IMR-90 (cell line): ENCODE data around the gene LTO1. TPM values are rescaled to one million over a fixed set of nuclear protein-coding genes. Genes with fewer than 3 reads are reported as not detected.

ENCODE experiments used
- ATAC-seq: fragments of 200-7000 bp; cut with Tn5 transposase; 2 replicates; pipeline ENCODE4 v1.9.1; 2020; ENCODE audit warnings: low read depth, mild to moderate bottlenecking, moderate library complexity
- BruUV-seq: library from RNA; stranded (reverse); fragments of 400-500 nt; replicated peaks from 2 replicates; lab custom pipeline; 2021; lab: Mats Ljungman, UMichigan
- CTCF ChIA-PET: fragments of 300-600 bp; formaldehyde crosslinking; extraction: SDS; loops from one replicate; lab custom pipeline; 2021; ENCODE audit warnings: antibody characterized with exemption; lab: Yijun Ruan, JAX
- POLR2A ChIA-PET: fragments of 300-600 bp; sonication (Branson Sonifier 250); formaldehyde crosslinking; loops from one replicate; lab custom pipeline; 2022; ENCODE audit warnings: antibody characterized with exemption; ENCODE audit not compliant: unreplicated experiment; lab: Charles Lee
- DNase-seq: peaks from one replicate; pipeline ENCODE4 v3.0.0; 2013
- H2AFZ ChIP-seq: replicated peaks from 2 replicates; pipeline ENCODE3; 2013; ENCODE audit warnings: low read length, mild to moderate bottlenecking; ENCODE audit not compliant: poor library complexity
- H2AK5ac ChIP-seq: 2 replicates; pipeline ENCODE4 v1.6.1; 2013; ENCODE audit warnings: low read depth, low read length, inconsistent platforms
- H2AK9ac ChIP-seq: replicated peaks from 2 replicates; pipeline ENCODE3; 2013; ENCODE audit warnings: mild to moderate bottlenecking, low read depth, low read length, moderate library complexity; ENCODE audit not compliant: poor library complexity
- H2BK120ac ChIP-seq: 2 replicates; pipeline ENCODE4 v1.6.1; 2013; ENCODE audit warnings: low read depth, low read length, inconsistent platforms
- H2BK15ac ChIP-seq: 3 replicates; pipeline ENCODE4 v1.6.1; 2013; ENCODE audit warnings: low read depth, low read length, inconsistent platforms
- H2BK20ac ChIP-seq: 2 replicates; pipeline ENCODE4 v1.6.1; 2013; ENCODE audit warnings: low read depth, mild to moderate bottlenecking, inconsistent platforms, low read length, moderate library complexity
- H2BK5ac ChIP-seq: 2 replicates; pipeline ENCODE4 v1.6.1; 2013; ENCODE audit warnings: mild to moderate bottlenecking, low read depth, low read length, inconsistent platforms; ENCODE audit not compliant: poor library complexity, severe bottlenecking
- H3K14ac ChIP-seq: replicated peaks from 2 replicates; pipeline ENCODE4 v1.6.1; 2013; ENCODE audit warnings: low read depth, low read length, inconsistent platforms
- H3K18ac ChIP-seq: 2 replicates; pipeline ENCODE4 v1.6.1; 2013; ENCODE audit warnings: low read depth, low read length, control low read depth
- H3K23ac ChIP-seq: 2 replicates; pipeline ENCODE4 v1.6.1; 2013; ENCODE audit warnings: low read depth, low read length, inconsistent platforms
- H3K27ac ChIP-seq: 2 replicates; pipeline ENCODE4 v1.5.1; 2013; ENCODE audit warnings: mild to moderate bottlenecking, control low read depth, low read length; ENCODE audit not compliant: insufficient read depth
- H3K27me3 ChIP-seq: 2 replicates; pipeline ENCODE4 v1.6.1; 2013; ENCODE audit warnings: low read length; ENCODE audit not compliant: control insufficient read depth, insufficient read depth
- H3K36me3 ChIP-seq: 2 replicates; pipeline ENCODE4 v1.6.1; 2013; ENCODE audit warnings: low read length, mixed read lengths; ENCODE audit not compliant: control insufficient read depth, insufficient read depth
- H3K4ac ChIP-seq: 2 replicates; pipeline ENCODE4 v1.6.1; 2013; ENCODE audit warnings: low read depth, low read length, inconsistent platforms
- H3K4me1 ChIP-seq: 2 replicates; pipeline ENCODE4 v1.6.1; 2013; ENCODE audit warnings: low read length, mixed read lengths; ENCODE audit not compliant: control insufficient read depth, insufficient read depth
- H3K4me2 ChIP-seq: 2 replicates; pipeline ENCODE4 v1.6.1; 2013; ENCODE audit warnings: low read depth, mild to moderate bottlenecking, control low read depth, low read length, moderate library complexity
- H3K4me3 ChIP-seq: 2 replicates; pipeline ENCODE4 v1.5.1; 2013; ENCODE audit warnings: low read depth, mild to moderate bottlenecking, control low read depth, low read length, moderate library complexity; ENCODE audit not compliant: insufficient read depth
- H3K56ac ChIP-seq: 2 replicates; pipeline ENCODE4 v1.6.1; 2013; ENCODE audit warnings: low read length, inconsistent platforms; ENCODE audit not compliant: insufficient read depth; ENCODE audit errors: extremely low read depth
- H3K79me1 ChIP-seq, 2 experiments: 2 replicates each; pipeline ENCODE4 v1.6.1; 2013; ENCODE audit warnings: low read length in 2 of 2, inconsistent platforms in 1 of 2, low read depth in 1 of 2
- H3K9ac ChIP-seq: 2 replicates; pipeline ENCODE4 v1.6.1; 2013; ENCODE audit warnings: low read depth, low read length, control low read depth
- H3K9me1 ChIP-seq: 2 replicates; pipeline ENCODE4 v1.6.1; 2013; ENCODE audit warnings: low read length, inconsistent platforms; ENCODE audit not compliant: insufficient read depth
- H3K9me3 ChIP-seq: 2 replicates; pipeline ENCODE4 v1.6.1; 2013; ENCODE audit warnings: low read length; ENCODE audit not compliant: control insufficient read depth, insufficient read depth
- H4K20me1 ChIP-seq: 2 replicates; pipeline ENCODE4 v1.6.1; 2013; ENCODE audit warnings: low read length, inconsistent platforms; ENCODE audit not compliant: insufficient read depth
- H4K5ac ChIP-seq: 2 replicates; pipeline ENCODE4 v1.6.1; 2013; ENCODE audit warnings: mild to moderate bottlenecking, low read depth, low read length, control low read depth
- H4K8ac ChIP-seq, 2 experiments: 2 replicates each; pipeline ENCODE4 v1.6.1; 2013; ENCODE audit warnings: low read depth in 2 of 2, low read length in 2 of 2, control low read depth in 1 of 2, inconsistent platforms in 1 of 2
- H4K91ac ChIP-seq: 2 replicates; pipeline ENCODE4 v1.6.1; 2013; ENCODE audit warnings: low read depth, low read length, inconsistent platforms; ENCODE audit not compliant: insufficient read depth
- RFX5 ChIP-seq: IDR thresholded peaks from 2 replicates; pipeline ENCODE4 v1.8.0; 2012; ENCODE audit warnings: low read depth, mild to moderate bottlenecking, low read length, moderate library complexity
- WGBS, 2 experiments: methylation state at CpG; one replicate each; pipeline versions ENCODE4 v1.1.5 to v1.1.7; 2013; ENCODE audit warnings: missing lambda C conversion rate in 2 of 2; ENCODE audit not compliant: insufficient read length in 1 of 2; ENCODE audit errors: extremely low coverage in 2 of 2; 5-methylcytosine and 5-hydroxymethylcytosine counted together
- dilution Hi-C: fragments of 300-500 bp; cut with HindIII; formaldehyde crosslinking; loops from one replicate; pipeline ENCODE4 v1.14.3; 2018; ENCODE audit warnings: low sequenced_read_pairs; ENCODE audit not compliant: unreplicated experiment
- in situ Hi-C: fragments of 300-500 bp; cut with MboI; formaldehyde crosslinking; loops from 3 replicates; pipeline ENCODE4 v1.14.3; 2019; ENCODE audit warnings: low sequenced_read_pairs, inconsistent platforms, mixed read lengths
- intact Hi-C: fragments of 100-400 bp; cut with micrococcal nuclease; formaldehyde crosslinking; loops from 2 replicates; pipeline ENCODE4 v1.10.0; 2022
- polyA plus RNA-seq, 3 experiments: library from polyadenylated mRNA; depleted of rRNA; stranded (reverse); fragments of >200 nt; gene quantifications; 2 replicates each; pipeline ENCODE4 v1.2.3, GENCODE V29; 2012; ENCODE audit warnings: low replicate concordance in 1 of 3
- total RNA-seq: library from RNA; depleted of rRNA; stranded (reverse); fragments of >200 nt; gene quantifications from 2 replicates; pipeline ENCODE4 v1.2.3, GENCODE V29; 2012
- TF ChIP-seq, protein P1 (sequence below): fragments of 150-350 bp; IDR thresholded peaks from 2 replicates; pipeline ENCODE4 v1.6.1; 2016; ENCODE audit warnings: low read depth, mild to moderate bottlenecking, low read length, moderate library complexity, borderline replicate concordance

The LTO1 gene
- total and polyA plus RNA-seq, 2 of the 4 experiments (the other 2 are of a cell fraction), result 8.2 to 23.5 TPM

DNA sequence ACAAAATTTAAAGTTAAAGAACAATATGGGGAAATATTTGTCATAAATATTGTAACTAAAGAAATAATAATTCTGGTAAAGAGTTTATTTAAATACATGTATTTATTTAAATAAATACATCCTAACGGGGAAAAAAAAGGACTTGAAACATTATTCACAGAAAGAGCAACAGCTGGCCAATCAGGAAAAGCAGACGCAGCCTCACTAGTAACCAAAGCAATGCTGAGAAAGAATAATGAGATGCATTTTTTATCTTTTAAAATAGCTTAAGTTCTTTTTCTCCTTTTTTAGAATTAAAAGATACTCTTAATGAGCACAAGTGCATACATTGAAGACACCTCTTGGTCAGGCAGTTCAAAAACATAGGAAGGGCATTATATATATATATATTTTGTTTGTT is 2.6 kb upstream of the LTO1 start:
- no peaks in the 10 kb centered on the region; the same call in 1 of the 2 replicates for H3K36me3 ChIP-seq
- peak; percentile 25 for DNase-seq
- no peak overlapping the region for H2AFZ ChIP-seq
- no peak overlapping the region for H3K4me3 ChIP-seq
- peaks cover 5% of the 10 kb centered on the region for H3K4me1 ChIP-seq
- H4K20me1 ChIP-seq, result peaks cover 15% of the 10 kb centered on the region; the same call in 1 of the 2 replicates
- intact Hi-C loops, result no loop called here
- TF ChIP-seq, protein P1, sequence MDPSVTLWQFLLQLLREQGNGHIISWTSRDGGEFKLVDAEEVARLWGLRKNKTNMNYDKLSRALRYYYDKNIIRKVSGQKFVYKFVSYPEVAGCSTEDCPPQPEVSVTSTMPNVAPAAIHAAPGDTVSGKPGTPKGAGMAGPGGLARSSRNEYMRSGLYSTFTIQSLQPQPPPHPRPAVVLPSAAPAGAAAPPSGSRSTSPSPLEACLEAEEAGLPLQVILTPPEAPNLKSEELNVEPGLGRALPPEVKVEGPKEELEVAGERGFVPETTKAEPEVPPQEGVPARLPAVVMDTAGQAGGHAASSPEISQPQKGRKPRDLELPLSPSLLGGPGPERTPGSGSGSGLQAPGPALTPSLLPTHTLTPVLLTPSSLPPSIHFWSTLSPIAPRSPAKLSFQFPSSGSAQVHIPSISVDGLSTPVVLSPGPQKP, result no peak
- peak; percentile 93 for TF ChIP-seq RFX5
- H3K9me3 ChIP-seq, result no peaks in the 10 kb centered on the region
- H3K27me3 ChIP-seq, result no peaks in the 10 kb centered on the region
- peaks cover 5 to 21% of the 10 kb centered on the region in 2 experiments; a peak in 3 of 4 replicates for H3K79me1 ChIP-seq
- no peak overlapping the region for H3K14ac ChIP-seq
- H4K8ac ChIP-seq, result no peak overlapping the region
- no peak overlapping the region for H4K91ac ChIP-seq
- no peak for ATAC-seq
- H4K5ac ChIP-seq, result no peak overlapping the region
- H2BK20ac ChIP-seq, result no peak overlapping the region
- POLR2A ChIA-PET, result no interaction called here
- CTCF ChIA-PET, result no interaction called here
- no peak overlapping the region for H3K4ac ChIP-seq
- no peak overlapping the region for H2AK5ac ChIP-seq
- H3K4me2 ChIP-seq, result no peak overlapping the region
- H3K9me1 ChIP-seq, result no peaks in the 10 kb centered on the region; the same call in 1 of the 2 replicates
- no peak overlapping the region for H2BK120ac ChIP-seq
- H3K23ac ChIP-seq, result no peak overlapping the region
- H3K56ac ChIP-seq, result no peak overlapping the region
- no peak overlapping the region for H2AK9ac ChIP-seq
- H3K18ac ChIP-seq, result no peak overlapping the region
- no CpG with 5 or more reads among the region's 2 CpGs for WGBS, 2 experiments
- dilution Hi-C loops, result no loop called here
- H2BK5ac ChIP-seq, result no peak overlapping the region
- no TSS peak for BruUV-seq
- in situ Hi-C loops, result no loop called here
- H3K27ac ChIP-seq, result no peak overlapping the region
- H3K9ac ChIP-seq, result no peak overlapping the region
- no peak overlapping the region for H2BK15ac ChIP-seq
